ENCODE measurements around the gene NAPB.

NAPB gene

DNA sequence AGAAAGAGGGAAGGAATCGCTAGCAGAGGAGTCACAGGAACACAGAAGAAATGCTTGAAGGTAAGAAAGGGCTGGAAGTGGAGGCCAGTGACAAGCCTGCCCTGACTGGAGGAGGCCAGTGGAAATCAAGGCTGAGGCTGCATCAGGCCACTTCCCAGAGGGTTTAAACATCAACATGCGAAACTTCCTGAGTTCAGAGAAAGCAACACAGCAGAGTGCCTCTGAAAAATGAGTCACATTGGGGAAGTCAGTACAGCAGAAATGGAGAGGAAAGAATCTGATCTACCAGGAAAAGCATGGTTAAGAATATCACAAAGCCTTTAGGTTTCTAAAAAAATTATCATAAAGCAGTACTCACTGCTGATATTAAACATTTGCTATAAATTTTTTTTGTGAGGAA is 23.3 kb downstream of the NAPB start:
- Histone ChIP-seq H3K27ac (ENCODE audit: low read length) (no peak overlapping the region), H3K9me2 (replicated peaks; ENCODE audit: insufficient read depth, low read length) (no peaks in the 10 kb centered on the region), H3K79me2 (ENCODE audit: low read length) (peaks cover 17% of the 10 kb centered on the region), H3K27me3 (replicated peaks; ENCODE audit: insufficient read depth, low read length) (no peaks in the 10 kb centered on the region), H4K20me1 (ENCODE audit: insufficient read depth, low read length) (no peaks in the 10 kb centered on the region), H3K36me3 (replicated peaks; ENCODE audit: insufficient read depth, low read length) (peaks cover 4% of the 10 kb centered on the region; the same call in 1 of the 2 replicates), H3K4me2 (ENCODE audit: low read depth, low read length) (no peak overlapping the region), H3K9me3 (replicated peaks; ENCODE audit: insufficient read depth, low read length) (no peaks in the 10 kb centered on the region), H3K9ac (ENCODE audit: low read length) (no peak overlapping the region), H3F3A (ENCODE audit: insufficient read depth, low read length) (no peaks in the 10 kb centered on the region), H3K4me3 (ENCODE audit: low read length) (no peak overlapping the region), H3K4me1 (ENCODE audit: low read length) (no peaks in the 10 kb centered on the region), H2AFZ (ENCODE audit: low read length) (no peak overlapping the region)
- TF ChIP-seq EZH2phosphoT487 (IDR thresholded peaks at IDR 0.05; ENCODE audit: low read length): no peak
- TF ChIP-seq, protein P1, sequence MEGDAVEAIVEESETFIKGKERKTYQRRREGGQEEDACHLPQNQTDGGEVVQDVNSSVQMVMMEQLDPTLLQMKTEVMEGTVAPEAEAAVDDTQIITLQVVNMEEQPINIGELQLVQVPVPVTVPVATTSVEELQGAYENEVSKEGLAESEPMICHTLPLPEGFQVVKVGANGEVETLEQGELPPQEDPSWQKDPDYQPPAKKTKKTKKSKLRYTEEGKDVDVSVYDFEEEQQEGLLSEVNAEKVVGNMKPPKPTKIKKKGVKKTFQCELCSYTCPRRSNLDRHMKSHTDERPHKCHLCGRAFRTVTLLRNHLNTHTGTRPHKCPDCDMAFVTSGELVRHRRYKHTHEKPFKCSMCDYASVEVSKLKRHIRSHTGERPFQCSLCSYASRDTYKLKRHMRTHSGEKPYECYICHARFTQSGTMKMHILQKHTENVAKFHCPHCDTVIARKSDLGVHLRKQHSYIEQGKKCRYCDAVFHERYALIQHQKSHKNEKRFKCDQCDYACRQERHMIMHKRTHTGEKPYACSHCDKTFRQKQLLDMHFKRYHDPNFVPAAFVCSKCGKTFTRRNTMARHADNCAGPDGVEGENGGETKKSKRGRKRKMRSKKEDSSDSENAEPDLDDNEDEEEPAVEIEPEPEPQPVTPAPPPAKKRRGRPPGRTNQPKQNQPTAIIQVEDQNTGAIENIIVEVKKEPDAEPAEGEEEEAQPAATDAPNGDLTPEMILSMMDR (IDR thresholded peaks at IDR 0.05; ENCODE audit: low read length): no peak
- no peak for TF ChIP-seq EZH2 (optimal IDR thresholded peaks at IDR 0.05; ENCODE audit: low read depth, low read length)
- DNase-seq: no peak

DNA sequence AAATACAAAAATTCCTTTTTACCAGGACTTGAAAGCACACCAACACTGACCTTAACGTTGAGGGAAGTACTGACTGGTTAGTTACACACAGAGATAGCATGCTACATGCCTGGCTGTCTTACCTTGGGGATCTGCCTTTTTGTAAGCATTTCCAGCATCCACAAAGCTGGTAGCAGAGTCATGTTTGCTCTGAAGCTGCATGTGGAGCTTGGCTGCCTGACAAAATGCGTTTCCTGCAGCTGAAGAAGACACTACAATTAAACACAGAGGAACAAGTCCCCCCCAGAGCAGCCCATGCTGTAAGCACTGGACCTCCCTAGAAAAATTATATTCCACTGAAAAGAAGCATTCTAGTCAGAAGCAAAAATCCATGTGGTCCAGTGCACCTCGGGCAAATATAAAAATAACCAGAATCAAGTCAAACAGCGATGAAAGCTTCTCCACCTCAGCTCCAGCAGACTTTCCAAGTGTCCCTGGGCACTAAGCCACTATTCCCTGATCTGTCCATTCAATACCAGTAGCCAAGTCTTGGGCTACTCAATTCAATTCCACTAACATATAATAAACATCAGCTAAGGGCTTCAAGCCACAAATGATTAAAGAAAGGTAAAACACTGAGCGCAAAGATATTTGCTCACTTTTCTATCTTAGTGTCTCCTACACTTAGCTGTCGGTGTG is 24.2 kb downstream of the NAPB start:
- H3K4me2 ChIP-seq (ENCODE audit: low read depth, low read length): no peak overlapping the region
- H3K9me3 ChIP-seq (replicated peaks; ENCODE audit: insufficient read depth, low read length): no peaks in the 10 kb centered on the region
- H3K9ac ChIP-seq (ENCODE audit: low read length): no peak overlapping the region
- H3K27ac ChIP-seq (ENCODE audit: low read length): no peak overlapping the region
- no peaks in the 10 kb centered on the region for H4K20me1 ChIP-seq (ENCODE audit: insufficient read depth, low read length)
- no peaks in the 10 kb centered on the region for H3K9me2 ChIP-seq (replicated peaks; ENCODE audit: insufficient read depth, low read length)
- no peaks in the 10 kb centered on the region for H3K27me3 ChIP-seq (replicated peaks; ENCODE audit: insufficient read depth, low read length)
- TF ChIP-seq EZH2 (optimal IDR thresholded peaks at IDR 0.05; ENCODE audit: low read depth, low read length): no peak
- TF ChIP-seq, protein P1 (IDR thresholded peaks at IDR 0.05; ENCODE audit: low read length): no peak
- no peak for TF ChIP-seq EZH2phosphoT487 (IDR thresholded peaks at IDR 0.05; ENCODE audit: low read length)
- no peaks in the 10 kb centered on the region for H3K4me1 ChIP-seq (ENCODE audit: low read length)
- peaks cover 2% of the 10 kb centered on the region; the same call in 1 of the 2 replicates for H3K36me3 ChIP-seq (replicated peaks; ENCODE audit: insufficient read depth, low read length)
- H3K79me2 ChIP-seq (ENCODE audit: low read length): peaks cover 14% of the 10 kb centered on the region
- no peaks in the 10 kb centered on the region for H3F3A ChIP-seq (ENCODE audit: insufficient read depth, low read length)
- no peak overlapping the region for H2AFZ ChIP-seq (ENCODE audit: low read length)
- H3K4me3 ChIP-seq (ENCODE audit: low read length): no peak overlapping the region
- DNase-seq: no peak

DNA sequence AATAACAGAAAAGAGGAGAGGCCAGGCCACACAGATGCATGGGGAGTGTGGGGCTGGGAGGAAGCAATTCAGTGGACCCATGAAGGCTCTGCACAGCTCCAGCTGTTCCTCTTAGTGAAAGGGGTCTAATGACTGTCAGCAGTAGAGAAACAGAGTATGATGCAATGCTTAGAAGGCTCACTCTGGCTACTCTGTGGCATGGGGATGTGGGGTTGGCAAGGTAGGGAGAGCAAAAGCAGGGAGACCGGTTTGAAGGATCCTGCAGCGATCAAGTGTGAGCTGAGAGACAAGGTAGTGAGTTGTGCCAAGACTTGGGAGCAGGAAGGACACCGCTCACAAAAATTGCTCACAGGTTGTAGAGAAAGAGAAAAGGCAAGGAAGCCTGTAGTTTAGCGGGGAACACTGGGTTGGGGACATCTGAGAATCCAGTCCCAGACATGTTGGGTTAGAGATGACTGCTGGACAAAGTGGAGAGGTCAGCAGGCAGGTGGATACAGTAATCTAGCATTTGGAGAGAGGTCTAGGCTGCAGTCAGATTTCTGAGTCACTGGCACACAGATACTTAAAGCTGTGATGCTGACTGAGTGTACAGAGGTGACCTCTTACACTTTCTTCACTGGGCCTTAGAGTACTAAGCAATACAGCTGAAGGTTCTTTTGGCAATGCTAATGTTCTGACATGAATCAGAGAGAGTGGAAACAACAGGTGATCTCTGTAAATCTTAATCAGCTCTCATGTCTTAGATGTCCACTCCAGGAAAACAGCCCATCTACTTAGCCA is 27.1 kb downstream of the NAPB start:
- peaks cover 10% of the 10 kb centered on the region for H3K79me2 ChIP-seq (ENCODE audit: low read length)
- no peaks in the 10 kb centered on the region for H3K27me3 ChIP-seq (replicated peaks; ENCODE audit: insufficient read depth, low read length)
- DNase-seq: no peak
- no peak overlapping the region for H3K9ac ChIP-seq (ENCODE audit: low read length)
- H3K4me3 ChIP-seq (ENCODE audit: low read length): no peak overlapping the region
- no peaks in the 10 kb centered on the region for H3K4me1 ChIP-seq (ENCODE audit: low read length)
- H3K36me3 ChIP-seq (replicated peaks; ENCODE audit: insufficient read depth, low read length): no peaks in the 10 kb centered on the region; the same call in 1 of the 2 replicates
- no peak overlapping the region for H3K4me2 ChIP-seq (ENCODE audit: low read depth, low read length)
- H4K20me1 ChIP-seq (ENCODE audit: insufficient read depth, low read length): no peaks in the 10 kb centered on the region
- no peaks in the 10 kb centered on the region for H3K9me2 ChIP-seq (replicated peaks; ENCODE audit: insufficient read depth, low read length)
- H3K27ac ChIP-seq (ENCODE audit: low read length): no peak overlapping the region
- H3K9me3 ChIP-seq (replicated peaks; ENCODE audit: insufficient read depth, low read length): no peaks in the 10 kb centered on the region
- H3F3A ChIP-seq (ENCODE audit: insufficient read depth, low read length): no peaks in the 10 kb centered on the region
- TF ChIP-seq, protein P1 (IDR thresholded peaks at IDR 0.05; ENCODE audit: low read length): no peak
- TF ChIP-seq EZH2 (optimal IDR thresholded peaks at IDR 0.05; ENCODE audit: low read depth, low read length) (no peak), EZH2phosphoT487 (IDR thresholded peaks at IDR 0.05; ENCODE audit: low read length) (no peak)
- no peak overlapping the region for H2AFZ ChIP-seq (ENCODE audit: low read length)

Measured in MM.1S (cell line).